HepG2 (cell line): Measurements from ENCODE around the gene SP8. TPM values are rescaled to one million over a fixed set of nuclear protein-coding genes. Genes with fewer than 3 reads are reported as not detected.

ENCODE experiments used
- CEBPB ChIP-seq: IDR thresholded peaks from 2 replicates; pipeline ENCODE4 v1.6.1; 2011; ENCODE audit warnings: low read depth, low read length, improper control_type of control experiment, borderline replicate concordance
- EHMT2 ChIP-seq: fragments of 200-600 bp; sonication (generic); IDR thresholded peaks from 2 replicates; pipeline ENCODE4 v1.7.0; 2017; ENCODE audit warnings: antibody characterized with exemption, low read depth, low read length, borderline replicate concordance
- FOXO1 ChIP-seq: sonication (generic); formaldehyde crosslinking; IDR thresholded peaks from 2 replicates; pipeline ENCODE4 v1.4.0; 2020; ENCODE audit warnings: missing genetic modification reagents
- HMGXB3 ChIP-seq: sonication (generic); formaldehyde crosslinking; IDR thresholded peaks from 2 replicates; pipeline ENCODE4 v1.4.0; 2020; ENCODE audit warnings: missing genetic modification reagents, borderline replicate concordance
- KDM3A ChIP-seq: IDR thresholded peaks from 2 replicates; pipeline ENCODE4 v1.6.1; 2018; ENCODE audit warnings: low read depth, missing compliant biosample characterization
- KDM6A ChIP-seq: IDR thresholded peaks from 2 replicates; pipeline ENCODE4 v1.6.1; 2016; ENCODE audit warnings: low read depth
- MAZ ChIP-seq, 2 experiments: sonication (generic) in 1 of 2; formaldehyde crosslinking in 1 of 2; IDR thresholded peaks; 2 replicates each; pipeline versions ENCODE4 v1.5.0 to v1.6.1; 2012 to 2020; ENCODE audit warnings: low read depth in 2 of 2, mild to moderate bottlenecking in 2 of 2, borderline replicate concordance in 1 of 2, improper control_type of control experiment in 1 of 2, low read length in 1 of 2, missing genetic modification reagents in 1 of 2, moderate library complexity in 1 of 2
- ONECUT2 ChIP-seq: sonication (generic); formaldehyde crosslinking; IDR thresholded peaks from 2 replicates; pipeline ENCODE4 v1.4.0; 2020; ENCODE audit warnings: missing genetic modification reagents
- POLR2AphosphoS5 ChIP-seq: IDR thresholded peaks from 2 replicates; pipeline ENCODE4 v1.6.1; 2012; ENCODE audit warnings: low read depth, low read length
- PRMT3 ChIP-seq: sonication (generic); formaldehyde crosslinking; IDR thresholded peaks from 2 replicates; pipeline ENCODE4 v1.8.1; 2022; ENCODE audit warnings: low read depth, mild to moderate bottlenecking, moderate library complexity, missing genetic modification reagents, borderline replicate concordance
- SATB2 ChIP-seq: sonication (generic); formaldehyde crosslinking; IDR thresholded peaks from 2 replicates; pipeline ENCODE4 v1.5.0; 2020; ENCODE audit warnings: missing genetic modification reagents
- ZC3H4 ChIP-seq: sonication (generic); formaldehyde crosslinking; IDR thresholded peaks from 2 replicates; pipeline ENCODE4 v1.4.0; 2020; ENCODE audit warnings: missing genetic modification reagents, borderline replicate concordance
- ZFP37 ChIP-seq: sonication (generic); formaldehyde crosslinking; IDR thresholded peaks from 2 replicates; pipeline ENCODE4 v1.4.0; 2020; ENCODE audit warnings: missing genetic modification reagents, borderline replicate concordance
- ZNF432 ChIP-seq: sonication (generic); formaldehyde crosslinking; IDR thresholded peaks from 2 replicates; pipeline ENCODE4 v1.5.0; 2020; ENCODE audit warnings: missing genetic modification reagents, mild to moderate bottlenecking, borderline replicate concordance
- ZNF468 ChIP-seq: sonication (generic); formaldehyde crosslinking; IDR thresholded peaks from 2 replicates; pipeline ENCODE4 v1.8.0; 2022; ENCODE audit warnings: mild to moderate bottlenecking, moderate library complexity, missing genetic modification reagents
- ZNF512 ChIP-seq: sonication (generic); formaldehyde crosslinking; IDR thresholded peaks from 2 replicates; pipeline ENCODE4 v1.4.0; 2020; ENCODE audit warnings: mild to moderate bottlenecking, missing genetic modification reagents
- ZNF567 ChIP-seq: sonication (generic); formaldehyde crosslinking; IDR thresholded peaks from 2 replicates; pipeline ENCODE4 v1.8.1; 2023; ENCODE audit warnings: mild to moderate bottlenecking, missing genetic modification reagents, borderline replicate concordance
- polyA plus RNA-seq, 8 experiments: library from polyadenylated mRNA; depleted of rRNA in 3 of 8; stranded (reverse) in 7 of 8; unstranded in 1 of 8; fragments of >200 nt; fragmentation: Illumina TruSeq in 4 of 8; extraction: Trizol in 4 of 8; gene quantifications; 2 replicates each; pipeline versions ENCODE4 v1.2.1 to v1.2.3, GENCODE V29; 2011 to 2016; ENCODE audit warnings: low read depth in 4 of 8, missing spikeins in 1 of 8, mixed read lengths in 1 of 8; ENCODE audit not compliant: insufficient read depth in 1 of 8
- total RNA-seq, 5 experiments: library from RNA; depleted of rRNA; stranded (reverse); fragments of >200 nt; fragmentation: Illumina TruSeq; extraction: Trizol; gene quantifications; 2 replicates each; pipeline ENCODE4 v1.2.3, GENCODE V29; 2016; ENCODE audit warnings: low read depth in 1 of 5
- TF ChIP-seq, protein P1 (sequence below): IDR thresholded peaks from 2 replicates; pipeline ENCODE4 v1.6.1; 2016
- TF ChIP-seq, protein P2 (sequence below): sonication (generic); formaldehyde crosslinking; IDR thresholded peaks from 2 replicates; pipeline ENCODE4 v1.5.0; 2020; ENCODE audit warnings: mild to moderate bottlenecking, missing genetic modification reagents

The SP8 gene
- total and polyA plus RNA-seq, 2 of the 13 experiments (the other 11 are each of a cell fraction or from before 2014, with no cell fraction given) = not detected

DNA sequence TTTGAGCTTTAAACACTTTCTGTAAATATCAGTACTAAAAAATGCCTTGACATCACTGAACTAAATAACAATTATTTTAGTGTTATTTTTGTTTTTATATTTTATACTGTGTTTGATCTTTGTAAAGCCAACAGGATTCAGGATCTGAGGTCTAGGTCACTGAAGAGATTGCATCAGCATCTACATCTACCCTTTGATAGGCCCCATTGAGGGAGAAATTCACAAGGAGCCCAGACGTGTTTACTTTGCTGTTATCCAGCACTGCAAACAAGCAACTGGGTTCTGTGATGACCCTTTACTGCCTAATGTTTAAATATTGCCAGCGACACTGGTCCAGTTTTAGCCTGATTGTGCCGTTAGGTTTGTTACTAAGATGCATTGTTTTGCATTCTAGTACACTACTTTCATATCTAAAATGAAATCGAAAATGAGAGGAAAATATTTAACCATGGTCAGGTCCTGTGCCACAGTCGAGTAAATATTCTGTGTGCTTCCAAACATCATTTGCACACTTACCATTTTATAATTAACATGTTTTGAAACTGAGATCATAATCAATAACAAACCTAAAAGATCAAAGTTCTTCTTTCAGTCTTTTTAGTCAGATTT lies 48.7 kb downstream of the SP8 start (continued):
- TF ChIP-seq FOXO1 (CRISPR knock-in tag) (peak; percentile 56; the same call in 1 of the 2 replicates), ZNF512 (CRISPR knock-in tag) (no peak), KDM6A (peak; percentile 79), MAZ (IDR thresholded peaks at IDR 0.05; ENCODE audit: borderline replicate concordance, low read depth, low read length) (no peak), MAZ (CRISPR knock-in tag; IDR thresholded peaks at IDR 0.05; ENCODE audit: low read depth) (no peak), ZC3H4 (CRISPR knock-in tag) (no peak), POLR2AphosphoS5 (no peak), ONECUT2 (CRISPR knock-in tag) (no peak), ZNF567 (CRISPR knock-in tag) (no peak), SATB2 (CRISPR knock-in tag) (no peak), HMGXB3 (CRISPR knock-in tag) (no peak), CEBPB (peak; percentile 48; the same call in 1 of the 2 replicates), ZFP37 (CRISPR knock-in tag) (no peak), ZNF432 (CRISPR knock-in tag) (no peak), KDM3A (0 out of 2 replicates have a peak, but pooled peaks have one; percentile 39), PRMT3 (CRISPR knock-in tag) (no peak), EHMT2 (0 out of 2 replicates have a peak, but pooled peaks have one; percentile 48), ZNF468 (CRISPR knock-in tag) (no peak)
- TF ChIP-seq, protein P1, sequence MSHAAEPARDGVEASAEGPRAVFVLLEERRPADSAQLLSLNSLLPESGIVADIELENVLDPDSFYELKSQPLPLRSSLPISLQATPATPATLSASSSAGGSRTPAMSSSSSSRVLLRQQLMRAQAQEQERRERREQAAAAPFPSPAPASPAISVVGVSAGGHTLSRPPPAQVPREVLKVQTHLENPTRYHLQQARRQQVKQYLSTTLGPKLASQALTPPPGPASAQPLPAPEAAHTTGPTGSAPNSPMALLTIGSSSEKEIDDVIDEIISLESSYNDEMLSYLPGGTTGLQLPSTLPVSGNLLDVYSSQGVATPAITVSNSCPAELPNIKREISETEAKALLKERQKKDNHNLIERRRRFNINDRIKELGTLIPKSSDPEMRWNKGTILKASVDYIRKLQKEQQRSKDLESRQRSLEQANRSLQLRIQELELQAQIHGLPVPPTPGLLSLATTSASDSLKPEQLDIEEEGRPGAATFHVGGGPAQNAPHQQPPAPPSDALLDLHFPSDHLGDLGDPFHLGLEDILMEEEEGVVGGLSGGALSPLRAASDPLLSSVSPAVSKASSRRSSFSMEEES = no peak
- TF ChIP-seq, protein P2, sequence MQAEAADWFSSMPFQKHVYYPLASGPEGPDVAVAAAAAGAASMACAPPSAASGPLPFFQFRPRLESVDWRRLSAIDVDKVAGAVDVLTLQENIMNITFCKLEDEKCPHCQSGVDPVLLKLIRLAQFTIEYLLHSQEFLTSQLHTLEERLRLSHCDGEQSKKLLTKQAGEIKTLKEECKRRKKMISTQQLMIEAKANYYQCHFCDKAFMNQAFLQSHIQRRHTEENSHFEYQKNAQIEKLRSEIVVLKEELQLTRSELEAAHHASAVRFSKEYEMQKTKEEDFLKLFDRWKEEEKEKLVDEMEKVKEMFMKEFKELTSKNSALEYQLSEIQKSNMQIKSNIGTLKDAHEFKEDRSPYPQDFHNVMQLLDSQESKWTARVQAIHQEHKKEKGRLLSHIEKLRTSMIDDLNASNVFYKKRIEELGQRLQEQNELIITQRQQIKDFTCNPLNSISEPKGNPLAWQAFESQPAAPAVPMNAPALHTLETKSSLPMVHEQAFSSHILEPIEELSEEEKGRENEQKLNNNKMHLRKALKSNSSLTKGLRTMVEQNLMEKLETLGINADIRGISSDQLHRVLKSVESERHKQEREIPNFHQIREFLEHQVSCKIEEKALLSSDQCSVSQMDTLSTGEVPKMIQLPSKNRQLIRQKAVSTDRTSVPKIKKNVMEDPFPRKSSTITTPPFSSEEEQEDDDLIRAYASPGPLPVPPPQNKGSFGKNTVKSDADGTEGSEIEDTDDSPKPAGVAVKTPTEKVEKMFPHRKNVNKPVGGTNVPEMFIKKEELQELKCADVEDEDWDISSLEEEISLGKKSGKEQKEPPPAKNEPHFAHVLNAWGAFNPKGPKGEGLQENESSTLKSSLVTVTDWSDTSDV (CRISPR knock-in tag) = no peak
